Subcutaneous adipose tissue (tissue), 4 donors: ENCODE measurements around the gene PTPRN2. TPM values are rescaled to one million over a fixed set of nuclear protein-coding genes. Genes with fewer than 3 reads are reported as not detected.

Experiments
- CTCF ChIP-seq: fragments of 450-650 bp; IDR thresholded peaks from one replicate; pipeline ENCODE4 v1.5.1; 2016; ENCODE audit warnings: low read depth, mild to moderate bottlenecking, control low read depth, antibody characterized with exemption, moderate library complexity
- total RNA-seq, 4 donors: library from RNA; depleted of rRNA; stranded (reverse); fragments of >200 nt; gene quantifications; one replicate each; pipeline ENCODE4 v1.1.0, GENCODE V29; 2016

PTPRN2 gene
- total RNA-seq, 4 donors from 2014 or later = 2.0 to 4.6 (median 3.7) TPM

- TF ChIP-seq CTCF = no peak
Measured at GRCh38 chr7:158314394-158314793, 273.2 kb downstream of the PTPRN2 start.

- TF ChIP-seq CTCF = no peak
Measured at GRCh38 chr7:158313931-158314330, 273.7 kb downstream of the PTPRN2 start.

GRCh38 chr7:158312789-158313188, 274.8 kb downstream of the PTPRN2 start:
- no peak for TF ChIP-seq CTCF

- no peak for TF ChIP-seq CTCF
Measured at GRCh38 chr7:158311791-158312190, 275.8 kb downstream of the PTPRN2 start.

- no peak for TF ChIP-seq CTCF
Measured at GRCh38 chr7:158310924-158311666, 276.5 kb downstream of the PTPRN2 start.

- TF ChIP-seq CTCF = no peak
Measured at GRCh38 chr7:158309868-158310763, 277.5 kb downstream of the PTPRN2 start.

- TF ChIP-seq CTCF = no peak
Measured at GRCh38 chr7:158308001-158308400, 279.6 kb downstream of the PTPRN2 start.
